Neural cell (in vitro differentiated cells): Measurements from ENCODE around the gene RFPL2. TPM values are rescaled to one million over a fixed set of nuclear protein-coding genes. Genes with fewer than 3 reads are reported as not detected.

Source experiments
- H2AFZ ChIP-seq: fragments of 200-600, 300-800 bp; sonication (generic), shearing (Covaris generic); 2 replicates; pipeline ENCODE4 v1.6.0; 2014; ENCODE audit warnings: low read depth, mild to moderate bottlenecking, antibody characterized with exemption, low read length, moderate library complexity
- H3F3A ChIP-seq: fragments of 200-600 bp; shearing (Covaris generic); 2 replicates; pipeline ENCODE4 v1.6.1; 2016; ENCODE audit warnings: mild to moderate bottlenecking, moderate library complexity, mixed read lengths, antibody characterized with exemption, low read length; ENCODE audit not compliant: insufficient read depth, poor library complexity, severe bottlenecking
- H3K27ac ChIP-seq: fragments of 200-600, 300-800 bp; sonication (generic), shearing (Covaris generic); 2 replicates; pipeline ENCODE4 v1.5.1; 2014; ENCODE audit warnings: mild to moderate bottlenecking, low read length, moderate library complexity
- H3K27me3 ChIP-seq: fragments of 300-800, 200-600 bp; sonication (generic), shearing (Covaris generic); 2 replicates; pipeline ENCODE4 v1.6.0; 2014; ENCODE audit warnings: mild to moderate bottlenecking, low read depth, low read length, moderate library complexity; ENCODE audit not compliant: insufficient read depth
- H3K36me3 ChIP-seq: fragments of 300-800, 200-600 bp; sonication (generic), shearing (Covaris generic); 2 replicates; pipeline ENCODE4 v1.5.1; 2014; ENCODE audit warnings: mild to moderate bottlenecking, antibody characterized with exemption, low read length, moderate library complexity; ENCODE audit not compliant: insufficient read depth
- H3K4me2 ChIP-seq: fragments of 300-800, 200-600 bp; sonication (generic), shearing (Covaris generic); 2 replicates; pipeline ENCODE4 v1.6.0; 2014; ENCODE audit warnings: mild to moderate bottlenecking, low read length
- H3K4me3 ChIP-seq: fragments of 300-800, 200-600 bp; sonication (generic), shearing (Covaris generic); 2 replicates; pipeline ENCODE4 v1.5.1; 2014; ENCODE audit warnings: mild to moderate bottlenecking, low read length, moderate library complexity
- H3K79me2 ChIP-seq: fragments of 200-600 bp; shearing (Covaris generic); replicated peaks from 2 replicates; pipeline ENCODE4 v1.6.0; 2014; ENCODE audit warnings: mild to moderate bottlenecking, low read length, moderate library complexity; ENCODE audit not compliant: insufficient read depth
- H3K9ac ChIP-seq: fragments of 300-800, 200-600 bp; sonication (generic), shearing (Covaris generic); 2 replicates; pipeline ENCODE4 v1.6.1; 2016; ENCODE audit warnings: mild to moderate bottlenecking, low read length, mixed read lengths
- H3K9me2 ChIP-seq: fragments of 200-600 bp; shearing (Covaris generic); 2 replicates; pipeline ENCODE4 v1.6.1; 2016; ENCODE audit warnings: mild to moderate bottlenecking, low read length, mixed read lengths; ENCODE audit not compliant: insufficient read depth
- H3K9me3 ChIP-seq: fragments of 200-600, 300-800 bp; sonication (generic), shearing (Covaris generic); 2 replicates; pipeline ENCODE4 v1.6.1; 2016; ENCODE audit warnings: mild to moderate bottlenecking, mixed run types, low read length, moderate library complexity, mixed read lengths
- H4K20me1 ChIP-seq: fragments of 200-600 bp; shearing (Covaris generic); 2 replicates; pipeline ENCODE4 v1.6.1; 2016; ENCODE audit warnings: mild to moderate bottlenecking, mixed run types; ENCODE audit not compliant: insufficient read depth
- CTCF ChIP-seq: fragments of 450-650 bp; IDR thresholded peaks from 2 replicates; pipeline ENCODE4 v1.5.1; 2014; ENCODE audit warnings: antibody characterized with exemption, mild to moderate bottlenecking, moderate library complexity; ENCODE audit not compliant: poor library complexity, severe bottlenecking
- EP300 ChIP-seq: fragments of 450-650 bp; conservative IDR thresholded peaks from 2 replicates; pipeline ENCODE4 v1.6.1; 2014; ENCODE audit warnings: antibody characterized with exemption, mild to moderate bottlenecking, moderate library complexity; ENCODE audit not compliant: poor library complexity, severe bottlenecking
- EZH2 ChIP-seq: fragments of 200-600, 300-800 bp; shearing (Covaris generic), sonication (generic); IDR thresholded peaks from 2 replicates; pipeline ENCODE4 v1.6.1; 2014; ENCODE audit warnings: antibody characterized with exemption, low read length, borderline replicate concordance, mild to moderate bottlenecking; ENCODE audit not compliant: insufficient read depth, poor library complexity, severe bottlenecking
- MXI1 ChIP-seq: fragments of 450-650 bp; conservative IDR thresholded peaks from 2 replicates; pipeline ENCODE4 v1.6.1; 2014; ENCODE audit warnings: antibody characterized with exemption, mild to moderate bottlenecking; ENCODE audit not compliant: poor library complexity, severe bottlenecking
- POLR2AphosphoS5 ChIP-seq: IDR thresholded peaks from 2 replicates; pipeline ENCODE4 v1.6.1; 2012
- RAD21 ChIP-seq: fragments of 450-650 bp; conservative IDR thresholded peaks from 2 replicates; pipeline ENCODE4 v1.6.1; 2014; ENCODE audit warnings: antibody characterized with exemption, mild to moderate bottlenecking, moderate library complexity
- REST ChIP-seq: IDR thresholded peaks from 2 replicates; pipeline ENCODE4 v1.6.1; 2012; ENCODE audit warnings: borderline replicate concordance
- SMC3 ChIP-seq: fragments of 450-650 bp; conservative IDR thresholded peaks from 2 replicates; pipeline ENCODE4 v1.6.1; 2014; ENCODE audit warnings: antibody characterized with exemption, mild to moderate bottlenecking, moderate library complexity; ENCODE audit not compliant: poor library complexity
- TAF1 ChIP-seq: IDR thresholded peaks from 2 replicates; pipeline ENCODE4 v1.6.1; 2012; ENCODE audit warnings: low read depth
- polyA plus RNA-seq: library from polyadenylated mRNA; depleted of rRNA; stranded (reverse); fragments of >200 nt; gene quantifications from 2 replicates; pipeline ENCODE4 v1.2.3, GENCODE V29; 2014

The RFPL2 gene
- polyA plus RNA-seq, 1 donor from 2014 or later, result 9.7 TPM

GRCh38 chr22:32219026-32219425, 14.2 kb upstream of the RFPL2 start:
- Histone ChIP-seq H3K36me3 (no peaks in the 10 kb centered on the region), H3K4me2 (no peak overlapping the region), H3K27me3 (no peaks in the 10 kb centered on the region), H3K9me2 (no peaks in the 10 kb centered on the region), H3K27ac (no peak overlapping the region), H4K20me1 (no peaks in the 10 kb centered on the region), H3K4me3 (no peak overlapping the region), H3K9ac (no peak overlapping the region), H3K79me2 (no peaks in the 10 kb centered on the region), H2AFZ (no peak overlapping the region), H3K9me3 (no peaks in the 10 kb centered on the region), H3F3A (no peaks in the 10 kb centered on the region)
- TF ChIP-seq EZH2 (no peak), SMC3 (no peak), MXI1 (no peak), TAF1 (no peak)

- Histone ChIP-seq H3K9ac (no peak overlapping the region), H3K9me2 (no peaks in the 10 kb centered on the region), H3F3A (no peaks in the 10 kb centered on the region), H3K4me2 (no peak overlapping the region), H2AFZ (no peak overlapping the region), H3K36me3 (no peaks in the 10 kb centered on the region), H3K4me3 (no peak overlapping the region), H3K27me3 (no peaks in the 10 kb centered on the region), H4K20me1 (no peaks in the 10 kb centered on the region), H3K9me3 (no peaks in the 10 kb centered on the region), H3K79me2 (no peaks in the 10 kb centered on the region), H3K27ac (no peak overlapping the region)
- no peak for TF ChIP-seq EZH2
- no peak for TF ChIP-seq CTCF
- no peak for TF ChIP-seq MXI1
- TF ChIP-seq TAF1, result no peak
- TF ChIP-seq SMC3, result no peak
- no peak for TF ChIP-seq POLR2AphosphoS5
- no peak for TF ChIP-seq REST
- no peak for TF ChIP-seq EP300
- TF ChIP-seq RAD21, result no peak
Observed at GRCh38 chr22:32218470-32218869, 13.6 kb upstream of the RFPL2 start.

GRCh38 chr22:32217465-32217864, 12.6 kb upstream of the RFPL2 start:
- Histone ChIP-seq H3F3A (no peaks in the 10 kb centered on the region), H3K27me3 (no peaks in the 10 kb centered on the region), H4K20me1 (no peaks in the 10 kb centered on the region), H3K79me2 (no peaks in the 10 kb centered on the region), H3K9me3 (no peaks in the 10 kb centered on the region), H2AFZ (no peak overlapping the region), H3K4me2 (no peak overlapping the region), H3K4me3 (no peak overlapping the region), H3K9me2 (no peaks in the 10 kb centered on the region), H3K36me3 (no peaks in the 10 kb centered on the region), H3K27ac (no peak overlapping the region), H3K9ac (no peak overlapping the region)
- no peak for TF ChIP-seq EP300
- TF ChIP-seq RAD21, result no peak
- no peak for TF ChIP-seq CTCF
- no peak for TF ChIP-seq REST
- no peak for TF ChIP-seq EZH2
- no peak for TF ChIP-seq MXI1
- TF ChIP-seq TAF1, result no peak
- TF ChIP-seq SMC3, result no peak
- no peak for TF ChIP-seq POLR2AphosphoS5
